NCI-H1105 treated with DMSO at 0.1 percent for 48 hours (cell line): ENCODE measurements around the gene RAB3IP.
"Not testable (repeated sequence)": the region's sequence is repeated elsewhere in the genome, so short reads cannot be mapped to it uniquely, and the experiment has no call there.

Experiments used
- DNase-seq: peaks from one replicate; lab custom pipeline; 2025; lab: John Stamatoyannopoulos, UW

Gene RAB3IP

DNA sequence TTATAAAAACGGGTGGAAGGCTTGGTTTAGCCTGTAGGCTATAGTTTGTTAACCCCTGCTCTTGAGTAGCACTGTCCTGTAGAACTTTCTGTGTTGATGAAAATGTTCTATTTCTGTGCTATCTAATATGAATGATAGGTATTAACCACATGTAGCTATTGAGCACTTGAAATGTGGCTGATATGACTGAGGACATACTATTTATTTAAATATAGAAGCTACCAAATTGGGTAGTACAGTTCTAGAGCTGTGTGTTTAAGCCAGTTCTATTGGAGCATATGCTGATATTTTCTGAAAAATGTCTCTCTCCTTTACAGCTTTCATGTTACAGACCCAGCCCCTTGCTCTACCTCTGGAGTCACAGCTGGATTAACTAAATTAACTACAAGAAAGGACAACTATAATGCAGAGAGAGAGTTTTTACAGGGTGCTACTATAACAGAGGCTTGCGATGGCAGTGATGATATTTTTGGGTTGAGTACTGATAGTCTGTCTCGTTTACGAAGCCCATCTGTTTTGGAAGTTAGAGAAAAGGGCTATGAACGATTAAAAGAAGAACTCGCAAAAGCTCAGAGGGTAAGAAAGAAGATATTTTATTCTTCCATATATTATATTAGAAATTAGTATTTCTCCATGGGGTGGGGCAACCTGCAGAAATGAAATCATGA is 17.6 kb downstream of the RAB3IP start:
- DNase-seq: no peak

- DNase-seq: no peak
These were observed 19.4 kb downstream of the RAB3IP start for GRCh38 chr12:69758105-69758504.

DNA sequence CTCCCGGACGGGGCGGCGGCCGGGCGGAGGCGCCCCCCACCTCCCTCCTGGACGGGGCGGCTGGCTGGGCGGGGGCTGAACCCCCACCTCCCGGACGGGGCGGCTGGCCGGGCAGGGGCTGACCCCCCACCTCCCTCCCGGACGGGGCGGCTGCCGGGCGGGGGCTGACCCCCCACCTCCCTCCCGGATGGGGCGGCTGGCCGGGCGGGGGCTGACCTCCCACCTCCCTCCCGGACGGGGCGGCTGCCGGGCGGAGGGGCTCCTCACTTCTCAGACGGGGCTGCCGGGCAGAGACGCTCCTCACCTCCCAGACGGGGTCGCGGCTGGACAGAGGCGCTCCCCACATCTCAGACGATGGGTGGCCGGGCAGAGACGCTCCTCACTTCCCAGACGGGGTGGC is 20.9 kb downstream of the RAB3IP start:
- DNase-seq: not testable (repeated sequence)

- DNase-seq: no peak
These were observed 26.9 kb downstream of the RAB3IP start for GRCh38 chr12:69765515-69765914.

GRCh38 chr12:69766260-69766659 is 27.6 kb downstream of the RAB3IP start:
- DNase-seq: no peak

GRCh38 chr12:69779928-69780327 is 41.3 kb downstream of the RAB3IP start:
- peak; percentile 75 for DNase-seq

- DNase-seq: no peak
These were observed 44.7 kb downstream of the RAB3IP start for GRCh38 chr12:69783365-69783764.

GRCh38 chr12:69789351-69789750 is 50.7 kb downstream of the RAB3IP start:
- no peak for DNase-seq

DNA sequence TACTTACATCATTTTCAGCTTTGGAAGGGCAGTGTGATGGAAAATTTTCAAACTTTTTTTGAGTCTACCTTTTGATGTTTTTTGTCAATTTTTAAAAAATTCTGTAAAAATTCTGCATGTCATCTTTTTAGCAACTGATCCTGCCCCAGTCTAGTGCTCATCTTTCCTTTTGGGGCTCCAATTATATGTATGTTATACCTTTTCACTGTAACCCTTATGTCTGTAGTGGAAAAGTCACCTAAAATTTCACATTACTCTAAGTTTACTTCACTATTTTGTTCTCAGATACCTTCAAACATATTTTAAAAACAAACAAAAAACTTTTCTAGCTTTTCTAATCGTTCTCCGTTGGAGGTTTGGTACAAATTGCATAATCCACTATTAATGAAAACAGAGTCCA is 53.9 kb downstream of the RAB3IP start:
- DNase-seq: no peak

DNA sequence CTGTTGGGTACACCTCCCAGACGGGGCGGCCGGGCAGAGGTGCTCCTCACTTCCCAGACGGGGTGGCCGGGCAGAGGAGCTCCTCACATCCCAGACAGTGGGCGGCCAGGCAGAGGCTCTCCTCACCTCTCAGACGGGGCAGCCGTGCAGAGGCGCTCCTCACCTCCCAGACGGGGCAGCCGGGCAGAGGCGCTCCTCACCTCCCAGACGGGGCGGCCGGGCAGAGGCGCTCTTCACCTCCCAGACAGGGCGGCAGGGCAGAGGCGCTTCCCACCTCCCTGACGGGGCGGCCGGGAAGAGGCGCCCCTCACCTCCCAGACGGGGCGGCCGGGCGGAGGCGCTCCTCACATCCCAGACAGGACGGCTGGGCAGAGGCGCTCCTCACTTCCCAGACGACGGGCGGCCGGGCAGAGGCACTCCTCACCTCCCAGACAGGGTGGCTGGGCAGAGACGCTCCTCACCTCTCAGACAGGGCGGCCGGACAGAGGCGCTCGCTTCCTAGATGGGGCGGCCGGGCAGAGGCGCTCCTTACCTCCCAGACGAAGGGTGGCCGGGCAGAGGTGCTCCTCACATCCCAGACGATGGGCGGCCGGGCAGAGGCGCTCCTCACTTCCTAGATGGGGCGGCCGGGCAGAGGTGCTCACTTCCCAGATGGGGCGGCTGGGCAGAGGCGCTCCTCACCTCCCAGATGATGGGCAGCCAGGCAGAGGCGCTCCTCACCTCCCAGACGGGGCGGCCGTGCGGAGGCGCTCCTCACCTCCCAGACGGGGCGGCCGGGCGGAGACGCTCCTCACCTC is 68.6 kb downstream of the RAB3IP start:
- not testable (repeated sequence) for DNase-seq

GRCh38 chr12:69810870-69811498 is 72.3 kb downstream of the RAB3IP start:
- no peak for DNase-seq

GRCh38 chr12:69816082-69816481 is 77.4 kb downstream of the RAB3IP start:
- no peak for DNase-seq

DNA sequence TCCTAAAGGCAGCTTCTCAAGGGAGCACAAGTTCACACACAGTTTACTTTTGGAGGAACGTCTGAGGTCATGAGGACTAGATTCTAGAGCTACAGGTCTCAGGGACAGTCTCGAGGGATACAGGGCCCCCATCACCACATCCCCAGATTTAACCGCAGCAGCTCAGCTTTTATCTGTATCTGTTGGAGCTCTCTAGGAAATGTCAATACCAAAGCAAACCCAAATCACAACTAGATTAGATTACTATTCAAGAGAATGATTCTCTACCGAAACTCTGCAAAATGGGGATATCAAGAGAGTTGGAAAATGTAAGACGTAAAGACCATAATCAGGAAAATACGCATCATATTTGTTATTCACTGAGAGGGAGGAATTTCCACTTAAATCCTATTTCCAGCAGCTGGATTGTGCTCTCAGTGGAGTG is 82.4 kb downstream of the RAB3IP start:
- peak; percentile 47 for DNase-seq

DNA sequence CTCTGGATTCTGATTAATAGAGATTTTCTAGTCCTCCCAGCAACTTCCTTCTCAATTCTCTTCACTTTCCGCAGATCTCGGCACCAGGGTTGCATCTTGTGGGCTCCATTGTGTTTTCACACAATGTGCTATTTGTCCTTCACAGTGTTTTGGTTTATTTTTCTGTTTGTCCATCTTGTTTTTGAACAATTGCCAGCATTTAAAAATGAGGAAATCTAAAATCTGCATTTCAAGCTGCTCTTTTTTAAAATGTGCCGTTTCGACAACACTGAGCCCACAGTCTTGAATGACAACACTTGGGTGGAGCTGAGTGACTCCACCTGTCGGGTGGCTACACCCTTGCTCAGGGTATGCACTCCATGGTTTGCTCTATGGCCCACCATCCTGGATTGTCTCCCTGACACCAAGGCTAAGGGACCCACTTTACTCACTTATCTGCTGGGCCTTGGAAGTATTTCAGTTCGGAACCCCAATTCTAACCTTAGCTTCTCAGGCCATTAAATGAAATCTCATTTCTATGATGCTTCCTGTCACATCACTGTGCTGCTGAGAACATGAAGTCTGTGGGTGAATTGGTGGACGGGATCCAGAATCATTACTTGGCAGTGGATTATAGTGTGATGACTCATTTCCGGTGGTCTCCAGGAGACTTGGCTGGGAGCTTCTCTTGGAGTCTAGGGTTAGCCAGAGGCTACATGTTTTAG is 82.9 kb downstream of the RAB3IP start:
- peak; percentile 70 for DNase-seq

- no peak for DNase-seq
These were observed 83.7 kb downstream of the RAB3IP start for GRCh38 chr12:69822201-69822860.

- DNase-seq: no peak
These were observed 85.4 kb downstream of the RAB3IP start for GRCh38 chr12:69824028-69824427.

GRCh38 chr12:69824966-69825560 is 86.4 kb downstream of the RAB3IP start, which contains the start of gene MYRFL:
Gene MYRFL, plus strand, starts transcription at chr12:69825227. Its CDS starts 291 bp downstream, at chr12:69825518.
- DNase-seq: no peak

DNA sequence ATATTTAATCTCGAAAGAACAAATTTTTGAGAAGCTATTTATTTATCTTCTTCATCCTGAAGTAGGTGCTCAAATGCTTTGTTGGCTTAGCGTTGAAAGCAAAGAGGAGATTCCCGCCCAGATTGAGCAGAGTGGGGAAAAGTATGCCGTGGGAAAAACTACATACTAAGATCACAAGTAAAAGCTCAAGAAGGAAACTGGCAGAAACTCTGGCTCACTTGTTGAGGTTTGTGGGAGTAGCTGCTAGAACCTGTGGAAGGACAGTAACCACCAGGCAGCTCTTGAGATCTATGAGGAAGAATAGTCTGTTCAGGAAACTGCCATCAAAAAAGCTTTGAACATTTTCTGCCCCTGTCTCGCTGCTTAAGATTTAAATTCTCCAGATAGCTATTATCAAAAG is 90.2 kb downstream of the RAB3IP start:
- no peak for DNase-seq

GRCh38 chr12:69833696-69834095 is 95.0 kb downstream of the RAB3IP start:
- no peak for DNase-seq

DNA sequence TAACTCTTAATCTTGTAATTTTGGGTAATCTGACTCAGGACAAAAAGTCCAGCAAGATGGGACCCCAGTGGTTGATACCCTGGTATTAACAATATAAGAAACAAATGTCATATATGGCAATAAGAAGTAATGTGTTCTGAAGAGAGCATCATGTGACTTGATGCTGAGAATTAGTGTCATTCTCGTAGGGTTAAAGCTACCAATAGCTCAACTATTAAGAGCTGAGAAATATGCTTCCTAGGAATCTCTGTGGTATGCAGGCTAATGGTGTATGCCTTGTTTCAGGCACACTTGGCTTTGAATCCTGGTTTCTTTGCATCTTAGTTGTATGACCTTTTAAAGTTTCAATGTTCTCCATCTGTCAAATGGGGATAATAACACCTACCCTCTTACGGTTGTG is 95.5 kb downstream of the RAB3IP start:
- no peak for DNase-seq

GRCh38 chr12:69834576-69834975 is 95.9 kb downstream of the RAB3IP start:
- no peak for DNase-seq
